ENCODE measurements around the gene ZNF497. TPM values are rescaled to one million over a fixed set of nuclear protein-coding genes. Genes with fewer than 3 reads are reported as not detected.

ZNF497 gene
- total and polyA plus RNA-seq, 2 experiments from 2014 or later = 1.6 to 4.3 TPM

DNA sequence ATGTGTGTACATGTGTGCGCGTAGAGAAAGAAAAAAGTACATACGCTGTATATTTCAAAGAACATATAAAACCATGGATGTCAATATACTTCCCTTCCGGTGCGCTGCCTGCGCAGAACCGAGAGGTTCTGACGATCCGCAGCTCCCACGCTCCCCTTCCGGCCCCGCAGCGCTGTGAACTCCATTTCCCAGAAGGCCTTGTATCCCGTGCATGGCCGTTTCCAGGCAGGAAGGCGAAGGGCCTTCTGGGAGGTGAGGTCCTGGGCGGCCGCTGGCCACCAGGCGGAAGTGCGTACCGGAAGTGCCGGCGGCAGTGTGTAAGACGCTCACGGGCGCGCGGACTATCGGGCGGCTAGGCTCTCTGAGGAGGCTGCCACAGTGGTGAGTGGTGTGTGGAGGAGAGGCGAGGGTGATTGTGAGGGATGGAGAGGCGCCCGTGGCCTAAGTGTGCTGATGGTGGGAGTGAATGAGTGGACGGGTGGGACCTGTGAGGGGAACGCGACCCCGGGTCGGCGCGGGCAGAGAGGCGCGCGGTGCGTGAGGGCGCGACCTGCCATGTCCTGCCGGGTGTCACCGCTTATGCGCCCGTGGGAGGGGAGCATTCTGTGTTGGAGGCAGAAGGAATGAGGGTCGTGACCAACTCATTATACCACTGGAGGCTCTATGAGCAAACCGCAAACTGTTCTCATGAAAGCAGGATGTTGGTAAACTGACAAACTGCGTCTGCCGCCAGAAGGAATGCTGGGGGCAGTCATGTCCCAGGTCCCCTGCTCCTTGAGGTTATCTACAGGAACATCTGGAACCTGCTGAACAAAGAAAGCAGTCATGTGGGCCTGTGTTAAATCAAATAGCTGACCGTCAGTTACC, 57.3 kb downstream of the ZNF497 start, which contains the start of gene ERVK3-1:
Gene ERVK3-1 (plus strand): TSS at position 313 of the 867 bp plus-strand sequence. CDS start 6,792 bp downstream, outside the sequence.
- Histone ChIP-seq H2AFZ (peak within 1 kb of the TSS; percentile 73), H3K27ac (peak within 1 kb of the TSS; percentile 84)
- WGBS (ENCODE audit: low lambda C conversion rate, missing lambda C conversion rate) = under 1% methylated on average over 55 of the region's 55 CpGs

DNA sequence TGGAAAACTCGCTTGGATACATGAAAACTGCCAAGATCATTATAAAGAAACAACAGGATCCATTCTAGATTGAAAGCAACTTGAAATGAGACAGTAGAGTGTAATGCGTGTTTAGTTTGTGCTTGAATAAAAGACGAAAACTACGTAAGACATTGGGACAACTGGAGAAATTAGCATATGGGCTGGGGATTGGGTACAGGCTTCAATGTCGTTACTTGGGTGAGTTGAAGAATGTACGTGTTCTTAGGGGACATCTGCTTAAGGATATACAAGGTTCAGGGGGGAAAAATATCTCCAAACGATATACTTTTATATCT, 57.8 kb downstream of the ZNF497 start:
- peaks cover 39% of the 10 kb centered on the region for H3K79me2 ChIP-seq
- TF ChIP-seq EZH2phosphoT487 (IDR thresholded peaks at IDR 0.05; ENCODE audit: low read depth, severe bottlenecking, unreplicated experiment) (no peak), EZH2 (IDR thresholded peaks at IDR 0.05; ENCODE audit: borderline replicate concordance) (no peak)
- TF ChIP-seq, protein P1, sequence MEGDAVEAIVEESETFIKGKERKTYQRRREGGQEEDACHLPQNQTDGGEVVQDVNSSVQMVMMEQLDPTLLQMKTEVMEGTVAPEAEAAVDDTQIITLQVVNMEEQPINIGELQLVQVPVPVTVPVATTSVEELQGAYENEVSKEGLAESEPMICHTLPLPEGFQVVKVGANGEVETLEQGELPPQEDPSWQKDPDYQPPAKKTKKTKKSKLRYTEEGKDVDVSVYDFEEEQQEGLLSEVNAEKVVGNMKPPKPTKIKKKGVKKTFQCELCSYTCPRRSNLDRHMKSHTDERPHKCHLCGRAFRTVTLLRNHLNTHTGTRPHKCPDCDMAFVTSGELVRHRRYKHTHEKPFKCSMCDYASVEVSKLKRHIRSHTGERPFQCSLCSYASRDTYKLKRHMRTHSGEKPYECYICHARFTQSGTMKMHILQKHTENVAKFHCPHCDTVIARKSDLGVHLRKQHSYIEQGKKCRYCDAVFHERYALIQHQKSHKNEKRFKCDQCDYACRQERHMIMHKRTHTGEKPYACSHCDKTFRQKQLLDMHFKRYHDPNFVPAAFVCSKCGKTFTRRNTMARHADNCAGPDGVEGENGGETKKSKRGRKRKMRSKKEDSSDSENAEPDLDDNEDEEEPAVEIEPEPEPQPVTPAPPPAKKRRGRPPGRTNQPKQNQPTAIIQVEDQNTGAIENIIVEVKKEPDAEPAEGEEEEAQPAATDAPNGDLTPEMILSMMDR (IDR thresholded peaks at IDR 0.05; ENCODE audit: poor library complexity) = no peak
- H2AFZ ChIP-seq = peak overlapping the region; percentile 73
- peaks cover 9% of the 10 kb centered on the region for H3K4me1 ChIP-seq (ENCODE audit: insufficient read depth)
- H3K36me3 ChIP-seq (replicated peaks; ENCODE audit: insufficient read depth, low read depth) = no peaks in the 10 kb centered on the region
- peak overlapping the region; percentile 34 for H3K4me3 ChIP-seq
- peak overlapping the region; percentile 75 for H3K4me2 ChIP-seq
- no peak for DNase-seq (ENCODE audit: low spot score)
- H3K9me3 ChIP-seq (ENCODE audit: low read depth) = no peaks in the 10 kb centered on the region
- H3K27ac ChIP-seq = peak overlapping the region; percentile 79
- 13% methylated on average over 7 of the region's 7 CpGs for whole genome bisulfite sequencing (ENCODE audit: low lambda C conversion rate, missing lambda C conversion rate)
- no peaks in the 10 kb centered on the region for H3K27me3 ChIP-seq
- H4K20me1 ChIP-seq (ENCODE audit: insufficient read depth, poor library complexity, severe bottlenecking) = no peaks in the 10 kb centered on the region
- H3K9me2 ChIP-seq (replicated peaks; ENCODE audit: insufficient read depth) = no peaks in the 10 kb centered on the region

More for the DNA sequence above, 57.3 kb downstream of the ZNF497 start, which contains the start of gene ERVK3-1:
- Histone ChIP-seq H3K9me2 (replicated peaks; ENCODE audit: insufficient read depth) (no peaks in the 10 kb centered on the region), H3K36me3 (replicated peaks; ENCODE audit: insufficient read depth, low read depth) (no peaks in the 10 kb centered on the region), H3K4me1 (ENCODE audit: insufficient read depth) (peaks cover 9% of the 10 kb centered on the region), H4K20me1 (ENCODE audit: insufficient read depth, poor library complexity, severe bottlenecking) (no peaks in the 10 kb centered on the region), H3K27me3 (no peaks in the 10 kb centered on the region), H3K4me2 (peak within 1 kb of the TSS; percentile 95), H3K4me3 (peak within 1 kb of the TSS; percentile 58), H3K9me3 (ENCODE audit: low read depth) (no peaks in the 10 kb centered on the region), H3K79me2 (peaks cover 42% of the 10 kb centered on the region)
- peak; percentile 98 for DNase-seq (ENCODE audit: low spot score)
- TF ChIP-seq, protein P1 (IDR thresholded peaks at IDR 0.05; ENCODE audit: poor library complexity) = no peak
- no peak for TF ChIP-seq EZH2phosphoT487 (IDR thresholded peaks at IDR 0.05; ENCODE audit: low read depth, severe bottlenecking, unreplicated experiment)
- TF ChIP-seq EZH2 (IDR thresholded peaks at IDR 0.05; ENCODE audit: borderline replicate concordance) = no peak

Small RNA genes lying within 50 kb of the gene (microRNA-seq; reads per million reads assigned to microRNA genes)
- gene MIR4754 (not detected), gene MIR6806 (not detected)

Small RNA genes lying within 50 kb of the gene (small RNA-seq; reads per million reads assigned to genes)
- gene MIR4754 (not detected), gene MIR6806 (0.09 reads per million), gene RNA5SP473 (0.12 reads per million)

Other genes with a start within 250 kb of the ZNF497 start
- gene ZNF329, start 212.0 kb downstream of the ZNF497 start, total RNA-seq = 17.0 and 18.4 TPM in 2 replicates
- gene ZNF329, start 212.0 kb downstream of the ZNF497 start, polyA plus RNA-seq = 1.8 and 2.8 TPM in 2 replicates
- gene ZNF274, start 179.7 kb downstream of the ZNF497 start, total RNA-seq = 28.1 and 28.8 TPM in 2 replicates
- 29.0 and 30.8 TPM in 2 replicates for gene ZNF274, start 179.7 kb downstream of the ZNF497 start, polyA plus RNA-seq
- gene ZNF544, start 133.8 kb downstream of the ZNF497 start, total RNA-seq = 19.3 and 34.1 TPM in 2 replicates
- 12.3 and 17.2 TPM in 2 replicates for gene ZNF544, start 133.8 kb downstream of the ZNF497 start, polyA plus RNA-seq
- gene ZNF8, start 83.8 kb downstream of the ZNF497 start, total RNA-seq = 7.1 and 8.7 TPM in 2 replicates
- 1.0 and 1.4 TPM in 2 replicates for gene ZNF8, start 83.8 kb downstream of the ZNF497 start, polyA plus RNA-seq
- gene ERVK3-1, start 57.4 kb downstream of the ZNF497 start, total RNA-seq = 57.9 and 73.2 TPM in 2 replicates
- 68.9 and 71.7 TPM in 2 replicates for gene ERVK3-1, start 57.4 kb downstream of the ZNF497 start, polyA plus RNA-seq
- 1.3 and 2.0 TPM in 2 replicates for gene ZSCAN22, start 35.8 kb downstream of the ZNF497 start, total RNA-seq
- 2.2 and 3.0 TPM in 2 replicates for gene ZSCAN22, start 35.8 kb downstream of the ZNF497 start, polyA plus RNA-seq
- gene A1BG, start 9.3 kb downstream of the ZNF497 start, total RNA-seq = 35.9 and 45.5 TPM in 2 replicates
- gene A1BG, start 9.3 kb downstream of the ZNF497 start, polyA plus RNA-seq = 106 and 108 TPM in 2 replicates
- 5.0 and 5.9 TPM in 2 replicates for gene ZNF837, start 18.3 kb upstream of the ZNF497 start, total RNA-seq
- gene ZNF837, start 18.3 kb upstream of the ZNF497 start, polyA plus RNA-seq = 5.4 and 9.7 TPM in 2 replicates
- gene RPS5, start 24.5 kb upstream of the ZNF497 start, total RNA-seq = 1,644 and 2,420 TPM in 2 replicates
- 562 and 565 TPM in 2 replicates for gene RPS5, start 24.5 kb upstream of the ZNF497 start, polyA plus RNA-seq
- gene RNF225, start 32.9 kb upstream of the ZNF497 start, total RNA-seq = not detected in 2 replicates
- gene RNF225, start 32.9 kb upstream of the ZNF497 start, polyA plus RNA-seq = 0.47 TPM in 1 of 2 replicates, not detected in the other
- gene ZNF584, start 45.9 kb upstream of the ZNF497 start, total RNA-seq = 4.5 and 5.5 TPM in 2 replicates
- 4.5 and 7.9 TPM in 2 replicates for gene ZNF584, start 45.9 kb upstream of the ZNF497 start, polyA plus RNA-seq
- 1.0 and 1.5 TPM in 2 replicates for gene ZNF132, start 77.4 kb upstream of the ZNF497 start, total RNA-seq
- 0.35 and 0.95 TPM in 2 replicates for gene ZNF132, start 77.4 kb upstream of the ZNF497 start, polyA plus RNA-seq
- 5.8 and 7.0 TPM in 2 replicates for gene ZNF324B, start 88.9 kb upstream of the ZNF497 start, total RNA-seq
- gene ZNF324B, start 88.9 kb upstream of the ZNF497 start, polyA plus RNA-seq = 1.9 and 2.4 TPM in 2 replicates
- gene ZNF324, start 104.3 kb upstream of the ZNF497 start, total RNA-seq = 8.7 and 13.1 TPM in 2 replicates
- 9.1 and 9.3 TPM in 2 replicates for gene ZNF324, start 104.3 kb upstream of the ZNF497 start, polyA plus RNA-seq
- 11.2 and 20.5 TPM in 2 replicates for gene ZNF446, start 113.6 kb upstream of the ZNF497 start, total RNA-seq
- 13.8 and 20.7 TPM in 2 replicates for gene ZNF446, start 113.6 kb upstream of the ZNF497 start, polyA plus RNA-seq
- gene SLC27A5, start 149.2 kb upstream of the ZNF497 start, total RNA-seq = 8.4 and 9.0 TPM in 2 replicates
- gene SLC27A5, start 149.2 kb upstream of the ZNF497 start, polyA plus RNA-seq = 13.8 and 19.1 TPM in 2 replicates
- 3.3 and 5.4 TPM in 2 replicates for gene ZBTB45, start 157.1 kb upstream of the ZNF497 start, total RNA-seq
- 18.5 and 21.6 TPM in 2 replicates for gene ZBTB45, start 157.1 kb upstream of the ZNF497 start, polyA plus RNA-seq
- 189 and 191 TPM in 2 replicates for gene TRIM28, start 181.3 kb upstream of the ZNF497 start, total RNA-seq
- gene TRIM28, start 181.3 kb upstream of the ZNF497 start, polyA plus RNA-seq = 159 and 180 TPM in 2 replicates
- gene CHMP2A, start 192.4 kb upstream of the ZNF497 start, total RNA-seq = 88.4 and 122 TPM in 2 replicates
- 188 and 196 TPM in 2 replicates for gene CHMP2A, start 192.4 kb upstream of the ZNF497 start, polyA plus RNA-seq
- 48.5 and 54.4 TPM in 2 replicates for gene UBE2M, start 195.9 kb upstream of the ZNF497 start, total RNA-seq
- gene UBE2M, start 195.9 kb upstream of the ZNF497 start, polyA plus RNA-seq = 111 TPM in 2 replicates
- 19.0 and 23.5 TPM in 2 replicates for gene MZF1, start 210.6 kb upstream of the ZNF497 start, total RNA-seq
- 19.9 and 29.0 TPM in 2 replicates for gene MZF1, start 210.6 kb upstream of the ZNF497 start, polyA plus RNA-seq

All from hepatocyte (in vitro differentiated cells).